ENCODE data around the gene NT5C3B.

- no peak for TF ChIP-seq POLR2A (IDR thresholded peaks at IDR 0.05)
- TF ChIP-seq CTCF (IDR thresholded peaks at IDR 0.05): no peak
Observed at GRCh38 chr17:41873559-41874292, 37.7 kb upstream of the NT5C3B start.
